ENCODE data around the gene ACTL8.

The ACTL8 gene

GRCh38 chr1:17765444-17766411, 10.6 kb downstream of the ACTL8 start:
- Histone ChIP-seq H3K9me2 (replicated peaks; ENCODE audit: control insufficient read depth, low read length) (no peaks in the 10 kb centered on the region), H3F3A (ENCODE audit: control insufficient read depth, insufficient read depth) (no peaks in the 10 kb centered on the region), H3K79me2 (ENCODE audit: control insufficient read depth, low read length) (no peaks in the 10 kb centered on the region), H3K4me1 (ENCODE audit: control insufficient read depth, low read length) (no peaks in the 10 kb centered on the region), H3K27me3 (ENCODE audit: control insufficient read depth, low read length) (no peaks in the 10 kb centered on the region), H3K4me3 (ENCODE audit: low read length) (no peak overlapping the region), H3K36me3 (ENCODE audit: control insufficient read depth, low read length) (no peaks in the 10 kb centered on the region), H3K27ac (ENCODE audit: low read depth, low read length) (no peak overlapping the region), H3K4me2 (ENCODE audit: low read length) (no peak overlapping the region), H4K20me1 (ENCODE audit: control insufficient read depth, insufficient read depth, low read depth, low read length) (no peaks in the 10 kb centered on the region), H3K9me3 (ENCODE audit: control insufficient read depth, insufficient read depth, low read length) (no peaks in the 10 kb centered on the region)
- no peak for TF ChIP-seq EZH2phosphoT487 (IDR thresholded peaks at IDR 0.05; ENCODE audit: borderline replicate concordance, low read length)
- TF ChIP-seq CTCF (IDR thresholded peaks at IDR 0.05; ENCODE audit: low read depth, low read length, poor library complexity, severe bottlenecking) = no peak

- Histone ChIP-seq H3K27me3 (ENCODE audit: control insufficient read depth, low read length) (no peaks in the 10 kb centered on the region), H3K27ac (ENCODE audit: low read depth, low read length) (no peak overlapping the region)
- no peak for TF ChIP-seq CTCF (IDR thresholded peaks at IDR 0.05; ENCODE audit: low read depth, low read length, poor library complexity, severe bottlenecking)
- no peak for TF ChIP-seq EZH2phosphoT487 (IDR thresholded peaks at IDR 0.05; ENCODE audit: borderline replicate concordance, low read length)
These were observed 13.6 kb downstream of the ACTL8 start for GRCh38 chr1:17768651-17769241.

GRCh38 chr1:17770983-17771382, 15.8 kb downstream of the ACTL8 start:
- no peak overlapping the region for H3K27ac ChIP-seq (ENCODE audit: low read depth, low read length)
- H3K4me2 ChIP-seq (ENCODE audit: low read length) = no peak overlapping the region
- no peaks in the 10 kb centered on the region for H3K79me2 ChIP-seq (ENCODE audit: control insufficient read depth, low read length)
- TF ChIP-seq CTCF (IDR thresholded peaks at IDR 0.05; ENCODE audit: low read depth, low read length, poor library complexity, severe bottlenecking) = no peak
- no peak for TF ChIP-seq EZH2phosphoT487 (IDR thresholded peaks at IDR 0.05; ENCODE audit: borderline replicate concordance, low read length)
- no peaks in the 10 kb centered on the region for H3K9me2 ChIP-seq (replicated peaks; ENCODE audit: control insufficient read depth, low read length)
- no peak overlapping the region for H3K4me3 ChIP-seq (ENCODE audit: low read length)
- no peaks in the 10 kb centered on the region for H3F3A ChIP-seq (ENCODE audit: control insufficient read depth, insufficient read depth)
- no peaks in the 10 kb centered on the region for H4K20me1 ChIP-seq (ENCODE audit: control insufficient read depth, insufficient read depth, low read depth, low read length)
- H3K27me3 ChIP-seq (ENCODE audit: control insufficient read depth, low read length) = no peaks in the 10 kb centered on the region
- H3K36me3 ChIP-seq (ENCODE audit: control insufficient read depth, low read length) = no peaks in the 10 kb centered on the region
- H3K9me3 ChIP-seq (ENCODE audit: control insufficient read depth, insufficient read depth, low read length) = no peaks in the 10 kb centered on the region
- H3K4me1 ChIP-seq (ENCODE audit: control insufficient read depth, low read length) = no peaks in the 10 kb centered on the region

More at GRCh38 chr1:17768651-17769241, 13.6 kb downstream of the ACTL8 start:
- Histone ChIP-seq H3K9me2 (replicated peaks; ENCODE audit: control insufficient read depth, low read length) (no peaks in the 10 kb centered on the region), H4K20me1 (ENCODE audit: control insufficient read depth, insufficient read depth, low read depth, low read length) (no peaks in the 10 kb centered on the region), H3K9me3 (ENCODE audit: control insufficient read depth, insufficient read depth, low read length) (no peaks in the 10 kb centered on the region), H3K4me3 (ENCODE audit: low read length) (no peak overlapping the region), H3K4me2 (ENCODE audit: low read length) (no peak overlapping the region), H3K36me3 (ENCODE audit: control insufficient read depth, low read length) (no peaks in the 10 kb centered on the region), H3K79me2 (ENCODE audit: control insufficient read depth, low read length) (no peaks in the 10 kb centered on the region), H3K4me1 (ENCODE audit: control insufficient read depth, low read length) (no peaks in the 10 kb centered on the region), H3F3A (ENCODE audit: control insufficient read depth, insufficient read depth) (no peaks in the 10 kb centered on the region)
